Esophagus squamous epithelium (tissue), 4 donors: Measurements from ENCODE around the gene DDAH1.

ENCODE experiments used
- CTCF ChIP-seq, 6 experiments: fragments of 450-650 bp in 4 of 6; fragments of 200-600 bp in 2 of 6; sonication (generic) in 2 of 6; IDR thresholded peaks; one replicate each; pipeline ENCODE4 v1.5.1; 2016 to 2019; ENCODE audit warnings: antibody characterized with exemption in 6 of 6, mild to moderate bottlenecking in 4 of 6, moderate library complexity in 4 of 6
- POLR2A ChIP-seq, 4 donors: fragments of 450-650 bp; IDR thresholded peaks; one replicate each; pipeline ENCODE4 v1.6.1; 2017; ENCODE audit warnings: antibody characterized with exemption in 4 of 4, mild to moderate bottlenecking in 4 of 4, moderate library complexity in 3 of 4

GRCh38 chr1:85311818-85312217 lies 153.1 kb downstream of the DDAH1 start:
- no peak for TF ChIP-seq POLR2A (IDR thresholded peaks at IDR 0.05)
- no peak for TF ChIP-seq CTCF (IDR thresholded peaks at IDR 0.05)
